Activated T-helper 9 cell treated with anti-CD3 and anti-CD28 coated beads, Interleukin-2, amount 50 U/mL, for 16 hours (primary cell): ENCODE measurements around the gene AHSA1.
"Not testable (repeated sequence)": the region's sequence is repeated elsewhere in the genome, so short reads cannot be mapped to it uniquely, and the experiment has no call there.

ENCODE experiments used
- DNase-seq: peaks from one replicate; pipeline ENCODE4 v3.0.0-alpha.2; 2020; ENCODE audit warnings: low read depth

The AHSA1 gene

GRCh38 chr14:77457522-77458248 lies at the start of gene AHSA1, which contains the start of gene VIPAS39:
Gene AHSA1, plus strand, starts transcription at chr14:77458093. Its CDS starts 97 bp downstream, at chr14:77458190.
Gene VIPAS39, minus strand, starts transcription at chr14:77457601. Its CDS starts 3,499 bp downstream, at chr14:77454102.
- DNase-seq: peak; percentile 90

GRCh38 chr14:77409131-77409533 lies 48.8 kb upstream of the AHSA1 start:
- DNase-seq: no peak

- DNase-seq: not testable (repeated sequence)
These were observed 42.4 kb upstream of the AHSA1 start for GRCh38 chr14:77415403-77416030.

GRCh38 chr14:77416098-77416497 lies 41.8 kb upstream of the AHSA1 start:
- not testable (repeated sequence) for DNase-seq

- DNase-seq: no peak
These were observed 41.1 kb upstream of the AHSA1 start for GRCh38 chr14:77416836-77417235.

GRCh38 chr14:77421201-77421600 lies 36.7 kb upstream of the AHSA1 start:
- no peak for DNase-seq

GRCh38 chr14:77423423-77423822 lies 34.5 kb upstream of the AHSA1 start, which contains the start of gene NOXRED1:
Gene NOXRED1, minus strand, starts transcription at chr14:77423523. Its CDS starts 634 bp downstream, at chr14:77422889.
- no peak for DNase-seq

GRCh38 chr14:77424862-77425261 lies 33.0 kb upstream of the AHSA1 start:
- DNase-seq: no peak

GRCh38 chr14:77426396-77426795 lies 31.5 kb upstream of the AHSA1 start:
- DNase-seq: no peak

- no peak for DNase-seq
These were observed 21.9 kb upstream of the AHSA1 start for GRCh38 chr14:77436042-77436441.

- DNase-seq: no peak
These were observed 19.3 kb upstream of the AHSA1 start for GRCh38 chr14:77438596-77438995.

GRCh38 chr14:77439861-77440260 lies 18.0 kb upstream of the AHSA1 start:
- DNase-seq: no peak

GRCh38 chr14:77442196-77442595 lies 15.7 kb upstream of the AHSA1 start:
- DNase-seq: no peak

GRCh38 chr14:77455966-77456640 lies 1.8 kb upstream of the AHSA1 start:
- DNase-seq: no peak

- no peak for DNase-seq
These were observed 775 bp upstream of the AHSA1 start for GRCh38 chr14:77457115-77457521.

- DNase-seq: peak; percentile 10
These were observed 507 bp downstream of the AHSA1 start for GRCh38 chr14:77458249-77458950.

GRCh38 chr14:77459072-77459723 lies 1.3 kb downstream of the AHSA1 start:
- peak; percentile 29 for DNase-seq

GRCh38 chr14:77467801-77468200 lies 9.9 kb downstream of the AHSA1 start:
- no peak for DNase-seq

GRCh38 chr14:77469067-77469505 lies 11.2 kb downstream of the AHSA1 start:
- DNase-seq: no peak

GRCh38 chr14:77469539-77469938 lies 11.6 kb downstream of the AHSA1 start:
- DNase-seq: no peak

GRCh38 chr14:77470224-77470870 lies 12.5 kb downstream of the AHSA1 start:
- no peak for DNase-seq
